SK-N-SH treated with all-trans-retinoic acid at 6 μM for 48 hours (cell line): ENCODE measurements around the gene MT1M.

Experiments used
- ATAC-seq: fragments of 200-7000 bp; cut with Tn5 transposase; 3 replicates; pipeline ENCODE4 v1.9.1; 2020; ENCODE audit warnings: mild to moderate bottlenecking, moderate library complexity
- ARNTL ChIP-seq: fragments of 450-650 bp; formaldehyde crosslinking; IDR thresholded peaks from 2 replicates; pipeline ENCODE4 v1.5.0; 2020; ENCODE audit warnings: low read depth, mild to moderate bottlenecking, moderate library complexity, borderline replicate concordance
- BACH2 ChIP-seq: fragments of 250-450 bp; sonication (Bioruptor Pico); IDR thresholded peaks from 2 replicates; pipeline ENCODE4 v1.9.0; 2021; ENCODE audit warnings: mild to moderate bottlenecking, borderline replicate concordance
- CREB5 ChIP-seq: fragments of 250-450 bp; sonication (Bioruptor Pico); IDR thresholded peaks from 2 replicates; pipeline ENCODE4 v1.5.1; 2020; ENCODE audit warnings: low read depth, mild to moderate bottlenecking, moderate library complexity
- CSDC2 ChIP-seq: fragments of 250-450 bp; sonication (Bioruptor Pico); IDR thresholded peaks from 2 replicates; pipeline ENCODE4 v1.5.0; 2020; ENCODE audit warnings: mild to moderate bottlenecking, moderate library complexity
- CSRNP3 ChIP-seq: fragments of 250-450 bp; sonication (Bioruptor Pico); IDR thresholded peaks from 2 replicates; pipeline ENCODE4 v1.5.1; 2021; ENCODE audit warnings: mild to moderate bottlenecking, moderate library complexity
- ESRRG ChIP-seq: fragments of 250-450 bp; sonication (Bioruptor Pico); IDR thresholded peaks from 2 replicates; pipeline ENCODE4 v1.6.1; 2021; ENCODE audit warnings: mild to moderate bottlenecking
- GLIS3 ChIP-seq: fragments of 250-450 bp; sonication (Bioruptor Pico); IDR thresholded peaks from 2 replicates; pipeline ENCODE4 v1.5.0; 2020; ENCODE audit warnings: mild to moderate bottlenecking, moderate library complexity
- ISL1 ChIP-seq: fragments of 250-450 bp; sonication (Bioruptor Pico); IDR thresholded peaks from 2 replicates; pipeline ENCODE4 v2.1.2; 2022; ENCODE audit warnings: mild to moderate bottlenecking, moderate library complexity
- OSR1 ChIP-seq: fragments of 250-450 bp; sonication (Bioruptor Pico); IDR thresholded peaks from 2 replicates; pipeline ENCODE4 v1.8.0; 2022; ENCODE audit warnings: moderate library complexity, mild to moderate bottlenecking, inconsistent platforms
- PATZ1 ChIP-seq: fragments of 250-450 bp; sonication (Bioruptor Pico); IDR thresholded peaks from 2 replicates; pipeline ENCODE4 v1.8.0; 2020; ENCODE audit warnings: mild to moderate bottlenecking, moderate library complexity, borderline replicate concordance
- POU6F1 ChIP-seq: fragments of 250-450 bp; sonication (Bioruptor Pico); IDR thresholded peaks from 2 replicates; pipeline ENCODE4 v1.8.0; 2021; ENCODE audit warnings: low read depth, mild to moderate bottlenecking, moderate library complexity, borderline replicate concordance
- PPARA ChIP-seq: fragments of 250-450 bp; sonication (Bioruptor Pico); IDR thresholded peaks from 2 replicates; pipeline ENCODE4 v1.5.0; 2020; ENCODE audit warnings: mild to moderate bottlenecking, borderline replicate concordance
- RARB ChIP-seq: fragments of 250-450 bp; sonication (Bioruptor Pico); IDR thresholded peaks from 2 replicates; pipeline ENCODE4 v1.8.0; 2021; ENCODE audit warnings: mild to moderate bottlenecking, moderate library complexity
- SNAI2 ChIP-seq: fragments of 250-450 bp; sonication (Bioruptor Pico); IDR thresholded peaks from 2 replicates; pipeline ENCODE4 v1.5.0; 2020; ENCODE audit warnings: mild to moderate bottlenecking, moderate library complexity
- TCF4 ChIP-seq: fragments of 250-450 bp; sonication (Bioruptor Pico); IDR thresholded peaks from 2 replicates; pipeline ENCODE4 v1.8.0; 2021; ENCODE audit warnings: mild to moderate bottlenecking, moderate library complexity, borderline replicate concordance
- TOX ChIP-seq: fragments of 250-450 bp; sonication (Bioruptor Pico); IDR thresholded peaks from 2 replicates; pipeline ENCODE4 v1.8.0; 2021; ENCODE audit warnings: mild to moderate bottlenecking, moderate library complexity, borderline replicate concordance
- TSHZ2 ChIP-seq: fragments of 250-450 bp; sonication (Bioruptor Pico); IDR thresholded peaks from 2 replicates; pipeline ENCODE4 v1.5.0; 2020; ENCODE audit warnings: mild to moderate bottlenecking, moderate library complexity
- ZC3H10 ChIP-seq: fragments of 250-450 bp; sonication (Bioruptor Pico); IDR thresholded peaks from 2 replicates; pipeline ENCODE4 v1.5.1; 2021; ENCODE audit warnings: mild to moderate bottlenecking, moderate library complexity
- ZFP30 ChIP-seq: fragments of 450-650 bp; formaldehyde crosslinking; IDR thresholded peaks from 2 replicates; pipeline ENCODE4 v1.5.0; 2022; ENCODE audit warnings: mild to moderate bottlenecking, moderate library complexity
- ZNF70 ChIP-seq: fragments of 450-650 bp; formaldehyde crosslinking; IDR thresholded peaks from 2 replicates; pipeline ENCODE4 v1.5.0; 2020; ENCODE audit warnings: mild to moderate bottlenecking, moderate library complexity
- ZNF8 ChIP-seq: fragments of 450-650 bp; formaldehyde crosslinking; IDR thresholded peaks from 2 replicates; pipeline ENCODE4 v1.5.0; 2020; ENCODE audit warnings: mild to moderate bottlenecking, moderate library complexity

Gene MT1M

GRCh38 chr16:56639045-56639444 lies 6.6 kb downstream of the MT1M start (continued):
- no peak for TF ChIP-seq CREB5 (CRISPR knock-in tag)

GRCh38 chr16:56640076-56640475 lies 7.6 kb downstream of the MT1M start:
- TF ChIP-seq ZNF70 (CRISPR knock-in tag) (no peak), ESRRG (CRISPR knock-in tag) (no peak), OSR1 (CRISPR knock-in tag) (no peak), CREB5 (CRISPR knock-in tag) (no peak), BACH2 (CRISPR knock-in tag) (no peak), POU6F1 (CRISPR knock-in tag) (no peak), ARNTL (no peak), GLIS3 (CRISPR knock-in tag) (no peak), TOX (CRISPR knock-in tag) (no peak), TCF4 (CRISPR knock-in tag) (no peak), PPARA (CRISPR knock-in tag) (no peak)
- ATAC-seq = no peak

- no peak for ATAC-seq
- TF ChIP-seq GLIS3 (CRISPR knock-in tag) (no peak), RARB (CRISPR knock-in tag) (no peak), CSRNP3 (CRISPR knock-in tag) (no peak), SNAI2 (no peak), TCF4 (CRISPR knock-in tag) (no peak), ZNF8 (CRISPR knock-in tag) (no peak), ARNTL (no peak), POU6F1 (CRISPR knock-in tag) (no peak), OSR1 (CRISPR knock-in tag) (no peak), CREB5 (CRISPR knock-in tag) (no peak), ZC3H10 (CRISPR knock-in tag) (no peak), ZNF70 (CRISPR knock-in tag) (no peak), ZFP30 (no peak)
Measured at GRCh38 chr16:56641166-56641565, 8.7 kb downstream of the MT1M start.

- no peak for TF ChIP-seq PATZ1 (CRISPR knock-in tag)
- no peak for TF ChIP-seq TSHZ2 (CRISPR knock-in tag)
- TF ChIP-seq GLIS3 (CRISPR knock-in tag) = no peak
- TF ChIP-seq ESRRG (CRISPR knock-in tag) = no peak
- no peak for TF ChIP-seq ZFP30
- TF ChIP-seq ISL1 (CRISPR knock-in tag) = no peak
- no peak for TF ChIP-seq CSDC2 (CRISPR knock-in tag)
- TF ChIP-seq TCF4 (CRISPR knock-in tag) = no peak
- TF ChIP-seq TOX (CRISPR knock-in tag) = no peak
- TF ChIP-seq ZNF70 (CRISPR knock-in tag) = no peak
- ATAC-seq = peak; percentile 68
Measured at GRCh38 chr16:56643080-56643778, 10.8 kb downstream of the MT1M start.
